NCI-H2107 treated with DMSO at 0.1 percent for 48 hours (cell line): ENCODE data around the gene PRKCSH.
"Not testable (repeated sequence)": the region's sequence is repeated elsewhere in the genome, so short reads cannot be mapped to it uniquely, and the experiment has no call there.

ENCODE experiments used
- DNase-seq: peaks from one replicate; lab custom pipeline; 2025; ENCODE audit not compliant: unreplicated experiment; lab: John Stamatoyannopoulos, UW

The PRKCSH gene

GRCh38 chr19:11420429-11421370, 14.7 kb upstream of the PRKCSH start:
- DNase-seq: no peak

GRCh38 chr19:11421371-11422098, 13.9 kb upstream of the PRKCSH start:
- no peak for DNase-seq

GRCh38 chr19:11422163-11423065, 13.0 kb upstream of the PRKCSH start:
- peak; percentile 10 for DNase-seq

GRCh38 chr19:11423164-11423790, 12.2 kb upstream of the PRKCSH start:
- DNase-seq: no peak

- no peak for DNase-seq
These were observed 11.6 kb upstream of the PRKCSH start for GRCh38 chr19:11423791-11424181.

GRCh38 chr19:11425719-11426457, 9.5 kb upstream of the PRKCSH start:
- no peak for DNase-seq

- no peak for DNase-seq
These were observed 8.8 kb upstream of the PRKCSH start for GRCh38 chr19:11426656-11427055.

GRCh38 chr19:11433526-11433925, 1.9 kb upstream of the PRKCSH start:
- DNase-seq: not testable (repeated sequence)

- no peak for DNase-seq
These were observed 755 bp upstream of the PRKCSH start for GRCh38 chr19:11434703-11435056.

- DNase-seq: no peak
These were observed 438 bp downstream of the PRKCSH start for GRCh38 chr19:11435833-11436313.

- DNase-seq: no peak
These were observed 2.5 kb downstream of the PRKCSH start for GRCh38 chr19:11437955-11438354.

GRCh38 chr19:11444059-11444458, 8.6 kb downstream of the PRKCSH start:
- no peak for DNase-seq

- no peak for DNase-seq
These were observed 9.7 kb downstream of the PRKCSH start for GRCh38 chr19:11445141-11445540.

GRCh38 chr19:11446271-11446651, 10.8 kb downstream of the PRKCSH start:
- no peak for DNase-seq

- no peak for DNase-seq
These were observed 11.3 kb downstream of the PRKCSH start for GRCh38 chr19:11446652-11447301.

GRCh38 chr19:11447347-11448262, 12.2 kb downstream of the PRKCSH start:
- no peak for DNase-seq

GRCh38 chr19:11448410-11448809, 13.0 kb downstream of the PRKCSH start:
- DNase-seq: no peak

GRCh38 chr19:11448923-11449554, 13.6 kb downstream of the PRKCSH start:
- no peak for DNase-seq
